ENCODE results near the gene EIF4A2.
"Not testable (repeated sequence)": the region's sequence is repeated elsewhere in the genome, so short reads cannot be mapped to it uniquely, and the experiment has no call there.

Gene EIF4A2

DNA sequence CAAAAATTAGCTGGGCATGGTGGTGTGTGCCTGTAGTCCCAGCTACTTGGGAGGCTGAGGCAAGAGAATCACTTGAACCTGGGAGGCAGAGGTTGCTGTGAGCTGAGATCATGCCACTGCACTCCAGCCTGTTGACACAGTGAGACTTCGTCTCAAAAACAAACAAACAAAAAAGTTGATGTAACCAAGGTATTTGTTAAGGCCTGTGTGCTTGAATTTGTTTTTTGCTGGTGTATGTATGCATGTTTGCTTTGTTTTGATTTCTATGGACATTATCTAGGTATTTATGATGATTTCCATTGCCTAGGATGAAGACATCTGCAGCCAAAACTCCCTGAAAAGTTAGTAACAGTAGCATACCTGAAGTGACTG, 39.0 kb downstream of the EIF4A2 start:
- not testable (repeated sequence) for DNase-seq

DNA sequence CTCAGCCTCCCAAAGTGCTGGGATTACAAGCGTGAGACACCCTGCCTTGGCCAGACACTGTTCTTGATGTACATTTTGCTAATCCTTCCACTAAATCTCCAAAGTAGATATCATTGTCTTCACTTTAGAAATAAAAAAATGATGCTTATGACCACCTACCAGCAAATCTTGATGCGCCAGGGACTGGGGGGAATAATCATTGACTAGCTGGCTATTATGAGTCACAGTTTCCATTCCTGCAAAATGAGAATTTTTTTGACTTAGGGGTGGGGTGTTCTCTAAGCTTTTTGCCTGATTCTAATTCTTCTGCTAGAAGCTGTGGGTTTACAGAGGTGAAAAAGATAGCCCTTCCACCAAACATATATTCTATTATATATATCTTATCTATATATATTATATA, 40.0 kb downstream of the EIF4A2 start:
- DNase-seq: no peak

DNA sequence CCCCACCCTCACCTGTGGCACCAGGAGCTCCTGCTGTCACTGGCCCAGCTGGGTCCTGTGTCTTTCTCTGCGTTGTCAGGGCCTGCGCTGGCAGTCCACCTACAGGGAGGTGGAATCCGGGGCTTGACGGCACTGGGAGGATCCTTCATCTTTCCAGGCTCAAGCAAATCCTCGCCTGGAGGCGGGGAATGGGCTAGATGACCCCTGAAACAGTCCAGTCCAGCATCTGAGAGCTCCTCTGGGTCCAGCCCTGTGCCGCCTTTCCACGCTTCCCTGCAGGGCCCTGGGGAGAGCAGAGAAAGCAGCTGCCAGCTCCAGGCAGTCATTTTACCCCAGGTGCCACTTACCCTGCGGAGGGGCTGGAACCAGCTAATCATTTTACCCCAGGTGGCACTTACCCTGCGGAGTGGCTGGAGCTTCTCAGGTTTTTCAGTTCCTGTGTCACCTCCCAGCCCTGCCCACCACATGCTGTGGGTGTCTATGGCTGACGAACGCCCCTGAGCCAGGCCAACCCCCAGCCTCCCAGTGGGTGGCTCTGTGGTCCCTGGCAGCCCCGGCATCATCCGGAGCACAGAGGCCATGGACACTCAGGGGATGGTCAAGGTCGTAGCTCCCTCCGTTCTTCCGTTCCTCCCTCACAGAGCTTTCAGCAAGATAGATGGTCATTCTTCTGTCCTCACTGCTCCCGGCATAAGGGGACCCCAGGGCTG, 41.2 kb downstream of the EIF4A2 start:
- DNase-seq: no peak

DNA sequence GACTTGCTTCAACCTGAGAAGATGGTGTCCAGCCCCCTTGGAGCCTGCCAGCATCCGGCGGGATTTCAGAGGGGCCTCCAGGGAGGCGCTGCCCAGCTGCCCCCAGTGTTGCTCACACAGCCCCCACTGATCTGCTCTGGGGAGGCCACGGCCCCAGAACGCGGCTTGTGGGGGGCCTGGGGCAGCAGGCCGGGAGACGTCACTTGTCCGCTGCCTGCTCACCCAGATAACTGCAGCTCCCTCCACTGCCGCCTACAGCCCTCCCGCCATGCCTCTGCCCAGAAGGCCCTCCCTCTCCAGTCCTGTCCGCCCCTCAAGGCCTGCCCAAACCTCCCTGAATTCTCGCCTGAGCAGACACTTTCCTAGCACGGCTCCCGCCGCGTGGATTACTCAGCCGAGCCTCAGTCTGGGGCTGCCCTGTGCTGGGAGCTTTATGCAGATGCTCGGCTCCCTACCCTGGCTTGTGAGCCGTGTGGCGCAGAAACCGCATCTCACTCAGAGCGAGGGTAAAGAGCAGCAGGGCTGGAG, 42.0 kb downstream of the EIF4A2 start:
- DNase-seq: no peak

DNA sequence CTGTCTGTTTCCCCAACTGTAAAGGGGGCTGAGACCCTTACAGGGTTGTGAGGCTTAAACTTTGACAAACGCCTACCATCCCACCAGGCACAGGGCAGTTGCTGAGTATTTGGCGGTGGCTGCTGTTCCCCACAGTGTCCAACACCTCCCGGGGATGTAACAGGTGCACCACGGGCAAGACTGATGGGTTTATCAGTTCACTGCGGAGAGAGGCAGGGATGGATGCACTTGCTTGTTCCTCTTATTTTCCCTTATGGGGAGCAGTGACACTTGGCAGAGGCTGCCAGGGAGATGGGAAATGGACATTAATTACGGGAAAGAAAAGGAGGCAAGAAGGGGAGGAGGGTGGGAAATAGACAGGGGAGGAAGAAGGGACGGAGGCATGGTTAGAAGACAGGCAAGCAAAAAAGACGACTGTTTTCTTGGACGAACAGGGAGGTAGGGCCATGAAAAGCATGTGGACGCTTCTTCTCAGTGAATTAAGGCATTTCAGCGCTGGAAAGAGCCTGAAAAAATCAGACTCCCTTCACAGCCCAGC, 42.6 kb downstream of the EIF4A2 start:
- DNase-seq: no peak

DNA sequence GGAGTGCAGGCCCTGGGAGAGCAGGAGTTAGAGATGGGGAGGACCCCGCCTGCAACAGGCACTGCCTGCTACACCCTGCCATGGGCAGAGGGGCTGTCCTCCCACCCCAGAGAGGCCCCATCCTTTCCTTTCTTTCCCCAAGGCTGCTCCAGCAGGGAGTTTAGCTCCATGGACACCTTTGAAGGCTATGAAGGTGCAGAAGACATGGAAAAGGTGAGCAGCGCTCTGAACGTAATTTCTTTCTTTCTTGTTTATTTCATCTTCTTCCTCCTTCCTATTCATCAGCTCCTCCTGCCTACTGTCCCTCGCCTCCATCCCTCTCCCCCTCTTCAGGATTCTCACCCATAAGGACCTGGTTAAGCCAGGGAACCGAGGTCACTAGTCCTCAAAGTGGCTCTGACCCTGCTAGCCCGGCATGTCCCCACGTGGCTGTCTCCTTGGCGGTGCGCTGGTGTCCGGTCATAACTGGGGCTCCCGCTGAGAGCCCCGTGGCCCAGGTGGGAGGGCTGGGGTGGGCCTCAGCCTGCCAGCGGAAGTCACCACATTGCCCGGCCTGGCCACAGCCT, 43.1 kb downstream of the EIF4A2 start:
- no peak for DNase-seq

DNA sequence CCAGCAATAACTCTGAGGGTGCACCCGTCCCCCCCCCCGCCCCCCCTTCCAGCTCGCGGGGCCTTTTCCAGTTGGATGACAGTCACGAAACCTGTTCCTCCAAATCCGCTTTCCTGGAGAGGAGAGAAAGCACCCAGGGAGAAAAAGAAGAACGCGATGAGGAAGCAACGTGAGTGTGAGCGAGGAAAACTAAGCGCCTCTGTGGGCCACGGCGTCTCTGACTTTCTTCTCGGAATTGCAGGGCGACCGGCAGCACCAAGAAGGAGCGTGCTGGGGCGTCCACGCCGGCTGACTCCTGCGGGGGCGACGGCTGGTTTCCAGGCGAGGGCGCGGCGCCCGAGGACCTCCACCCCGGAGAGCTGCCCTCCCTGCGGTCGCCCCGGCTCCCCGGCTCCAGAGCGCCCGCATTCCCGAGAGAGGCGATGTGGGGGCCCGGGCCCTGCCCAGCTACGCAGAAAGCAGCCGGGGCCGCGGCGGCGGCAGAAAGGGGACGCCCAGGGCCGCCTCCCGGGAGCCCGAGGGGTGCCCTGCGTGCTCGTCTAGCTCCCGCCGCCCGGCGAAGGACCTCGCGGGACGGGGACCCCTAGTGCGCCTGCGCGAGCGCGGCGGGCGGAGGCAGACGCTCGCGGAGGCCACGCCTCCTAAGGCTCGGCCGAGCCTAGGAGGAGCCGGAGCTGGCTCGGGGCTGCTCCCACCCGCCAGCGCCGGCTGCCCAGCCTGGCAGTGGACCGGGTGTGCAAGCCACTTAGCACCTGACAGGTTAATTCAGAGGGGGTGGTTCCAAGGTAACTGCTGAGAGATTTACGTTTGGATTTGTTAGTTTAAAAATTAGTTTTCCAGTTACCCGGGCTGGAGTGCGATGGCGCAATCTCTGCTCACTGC, 43.8 kb downstream of the EIF4A2 start:
- peak; percentile 79 for DNase-seq

DNA sequence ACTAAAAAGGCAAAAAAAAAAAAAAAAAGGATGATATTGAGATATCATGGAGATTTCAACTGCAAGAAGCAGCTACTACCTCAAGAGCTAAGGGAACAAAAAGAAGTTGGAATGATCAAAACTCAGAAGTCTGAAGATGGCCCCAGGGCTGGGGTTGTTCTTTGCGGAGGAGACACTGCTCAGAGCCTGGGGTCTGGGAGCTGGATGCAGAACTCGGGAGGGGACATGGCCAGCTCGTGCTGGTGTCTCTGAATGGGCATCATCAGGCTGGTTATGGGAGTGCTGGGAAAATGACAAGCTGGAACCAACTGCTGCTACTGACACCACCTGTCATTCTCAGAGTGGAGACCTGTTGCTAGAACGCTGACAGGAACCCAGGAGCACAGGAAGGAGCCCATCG, 45.0 kb downstream of the EIF4A2 start:
- DNase-seq: no peak

DNA sequence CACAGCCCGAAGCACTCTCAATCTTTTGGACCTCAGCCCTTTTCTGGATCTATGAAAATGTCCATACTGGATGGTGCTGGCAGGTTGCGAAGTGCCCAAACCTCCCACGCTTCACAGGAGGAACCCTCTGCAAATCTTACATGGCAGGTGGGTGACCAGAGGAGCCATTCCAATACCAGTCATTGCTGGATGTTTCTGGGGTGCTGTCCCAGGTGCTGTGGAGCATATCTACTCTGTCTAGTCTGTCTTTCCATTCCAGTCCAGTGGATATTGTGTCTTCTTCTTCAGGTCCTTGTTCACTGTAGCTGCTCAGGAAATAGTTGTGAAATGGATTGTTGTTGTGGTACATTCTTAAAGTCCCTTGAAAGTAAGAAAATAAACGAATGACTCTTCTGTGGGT, 48.4 kb downstream of the EIF4A2 start:
- no peak for DNase-seq

DNA sequence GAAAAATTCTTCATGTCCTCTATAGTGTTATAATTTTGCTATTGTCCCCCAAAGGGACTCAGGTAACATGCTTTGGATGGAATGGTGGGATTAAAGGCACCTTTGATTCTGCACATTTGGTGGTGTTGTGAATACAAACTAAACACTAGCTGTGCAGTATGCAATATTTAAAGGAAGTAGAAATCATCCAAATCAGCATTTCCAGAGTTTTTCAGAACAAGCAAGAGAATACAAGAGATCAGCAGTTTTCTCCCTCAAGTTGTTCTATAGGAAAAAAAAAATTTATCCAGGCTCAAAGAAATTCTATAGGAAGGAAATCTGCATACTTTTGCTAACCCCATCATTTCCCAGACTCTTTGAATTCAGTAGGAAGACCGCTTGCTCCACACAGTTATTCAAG, 48.9 kb downstream of the EIF4A2 start:
- no peak for DNase-seq

Measured in effector CD8-positive, alpha-beta T cell (primary cell).